Measurements from ENCODE around the gene TMTC1.
"Not testable (repeated sequence)": the region's sequence is repeated elsewhere in the genome, so short reads cannot be mapped to it uniquely, and the experiment has no call there.

Gene TMTC1

DNA sequence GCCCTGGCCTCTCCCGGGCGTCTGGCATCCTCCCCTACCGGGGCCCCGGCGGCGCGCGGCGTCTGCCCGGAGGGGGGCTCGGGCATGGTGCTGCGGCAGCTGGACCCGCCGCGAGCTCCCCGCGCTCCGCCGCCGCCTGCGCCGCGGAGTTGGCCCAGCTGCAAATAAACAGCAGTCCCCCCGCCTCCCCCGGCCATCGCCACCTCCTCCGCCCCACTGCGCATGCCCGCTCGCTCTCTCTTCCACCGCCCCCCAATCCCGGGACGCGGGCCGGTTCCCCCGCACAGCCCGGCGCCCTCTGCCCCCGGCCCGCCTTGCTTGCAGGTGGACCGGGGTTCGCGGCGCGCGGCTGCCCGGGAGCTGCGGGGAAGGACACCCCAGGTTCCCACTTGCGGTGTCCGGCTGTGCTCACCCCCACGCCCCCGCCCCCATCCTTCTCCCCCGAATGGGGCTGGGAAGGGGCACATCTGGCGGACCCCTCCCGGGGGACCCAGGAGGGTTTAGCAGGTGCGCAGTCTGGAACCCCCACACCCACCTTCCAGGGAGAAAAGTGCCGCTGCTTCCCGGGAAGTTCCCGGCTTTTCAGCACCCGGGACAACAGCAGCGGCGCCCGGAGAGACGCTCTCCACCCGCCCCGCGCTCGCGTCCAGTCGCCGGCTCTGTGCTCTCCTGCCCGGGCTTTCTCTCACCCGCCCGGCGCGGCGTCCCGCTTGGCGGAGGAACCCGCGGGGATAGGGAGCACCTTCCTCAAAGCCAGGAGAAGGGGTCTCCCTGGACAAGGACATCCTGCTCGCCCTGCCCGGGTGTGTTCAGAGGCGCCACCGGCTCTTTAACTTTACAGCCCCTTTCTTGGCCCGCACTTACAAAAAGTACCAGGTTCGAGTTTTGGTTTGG is at the start of gene TMTC1:
Gene TMTC1, minus strand, starts transcription at position 170 of the 894 bp plus-strand sequence. CDS start 191 bp downstream, outside the sequence.
- DNase-seq: no peak

DNA sequence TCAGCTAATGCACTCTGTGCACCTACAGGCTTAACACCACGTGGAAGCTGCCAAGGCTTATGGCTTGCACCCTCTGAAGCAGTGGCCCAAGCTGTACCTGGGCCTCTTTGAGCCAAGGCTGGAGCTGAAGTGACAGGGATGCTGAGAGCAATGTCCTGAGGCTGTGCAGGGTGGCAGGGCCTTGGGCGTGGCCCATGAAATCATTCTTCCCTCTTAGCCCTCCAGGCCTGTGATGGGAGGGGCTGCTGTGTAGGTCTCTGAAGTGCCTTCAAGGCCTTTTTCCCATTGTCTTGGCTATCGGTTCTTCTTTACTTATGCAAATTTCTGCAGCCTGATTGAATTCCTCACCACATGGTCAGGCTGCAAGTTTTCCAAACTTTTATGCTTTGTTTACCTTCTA is 47.4 kb upstream of the TMTC1 start:
- no peak for DNase-seq

DNA sequence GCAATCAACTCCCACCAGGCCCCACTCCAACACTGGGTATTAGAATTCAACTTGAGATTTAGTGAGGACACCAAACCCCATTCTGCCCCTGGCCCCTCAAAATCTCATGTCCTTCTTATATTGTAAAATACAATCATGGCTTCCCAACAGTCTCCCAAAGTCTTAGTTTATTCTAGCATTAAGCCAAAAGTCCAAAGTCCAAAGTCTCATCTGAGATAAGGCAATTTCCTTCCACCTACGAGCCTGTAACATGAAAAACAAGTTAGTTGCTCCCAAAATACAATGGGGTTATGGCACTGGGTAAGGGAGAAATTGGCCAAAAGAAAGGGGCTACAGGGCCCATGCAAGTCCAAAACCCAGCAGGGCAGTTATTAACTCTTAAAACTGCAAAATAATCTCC is 46.6 kb upstream of the TMTC1 start:
- DNase-seq: no peak

DNA sequence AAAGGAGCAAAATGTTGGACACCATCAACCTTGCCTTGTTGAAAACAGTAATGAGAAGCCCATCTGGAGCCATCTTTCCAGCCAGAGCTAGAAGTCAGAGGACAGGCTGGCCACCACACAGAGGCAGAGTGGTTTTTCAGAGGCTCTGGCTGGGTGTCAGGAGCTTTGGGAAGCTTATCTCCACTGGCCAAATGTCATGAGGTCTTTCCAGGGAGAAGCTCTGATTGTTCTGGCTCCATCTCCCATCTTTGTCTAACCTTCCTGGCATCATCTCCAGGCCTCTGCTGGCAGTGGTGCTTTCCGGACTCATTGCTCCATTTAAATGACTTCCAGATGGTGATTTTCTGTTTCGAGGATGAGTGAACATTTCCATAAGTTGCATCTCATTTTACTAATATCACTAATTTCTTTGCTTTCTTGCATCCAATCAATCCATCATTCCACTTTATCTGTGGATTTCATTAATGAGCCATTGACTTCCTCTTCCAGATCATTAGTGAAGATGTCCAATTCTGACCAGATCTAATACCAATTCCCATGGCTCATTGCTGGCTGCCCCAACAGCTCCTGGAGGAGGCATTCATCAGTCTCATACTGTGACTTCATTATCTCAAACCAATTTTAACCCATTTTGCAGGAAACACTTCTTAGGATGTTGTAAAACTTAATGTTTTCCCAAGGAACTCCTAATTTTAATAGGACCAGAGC is 35.3 kb upstream of the TMTC1 start:
- DNase-seq: no peak

DNA sequence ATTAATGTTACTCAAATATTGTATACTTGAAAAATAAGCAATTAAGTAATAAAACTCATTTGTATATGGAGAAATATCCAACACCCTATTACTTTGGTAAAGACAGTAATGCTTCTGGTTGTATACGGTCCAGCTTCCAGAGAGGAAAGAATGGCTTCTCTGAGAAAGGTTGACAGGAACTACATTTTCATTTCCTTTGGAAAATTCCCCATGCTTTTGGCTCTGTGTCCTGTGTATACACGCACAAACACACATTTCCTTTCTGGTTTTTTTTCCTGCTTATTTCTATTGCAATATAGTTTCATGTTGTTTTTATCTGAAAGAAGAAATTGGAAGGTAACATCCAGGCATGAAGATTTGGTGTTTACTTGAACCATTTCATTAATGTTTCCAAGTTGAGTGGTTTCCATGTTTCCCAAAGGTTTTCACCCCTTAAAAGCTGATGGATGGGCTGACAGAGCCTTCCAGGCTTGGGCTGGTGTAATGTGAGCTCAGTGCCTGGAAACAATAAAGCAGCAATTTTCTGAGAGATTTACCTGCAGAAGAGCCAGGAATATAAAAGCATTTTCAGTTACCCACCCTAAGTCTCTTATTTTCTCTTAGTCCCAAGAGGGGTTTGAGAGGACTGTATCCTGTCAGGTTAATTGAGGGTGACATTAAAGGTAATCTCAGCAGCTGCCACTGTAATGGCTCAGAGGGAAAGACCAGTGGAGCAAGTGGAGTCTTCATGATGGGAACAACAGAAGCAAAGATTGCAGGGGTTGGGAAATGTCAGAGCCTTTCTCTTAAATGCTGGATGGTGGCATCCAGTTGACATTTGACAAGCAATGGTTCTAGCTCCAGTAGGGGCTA is 33.4 kb upstream of the TMTC1 start:
- DNase-seq: no peak

DNA sequence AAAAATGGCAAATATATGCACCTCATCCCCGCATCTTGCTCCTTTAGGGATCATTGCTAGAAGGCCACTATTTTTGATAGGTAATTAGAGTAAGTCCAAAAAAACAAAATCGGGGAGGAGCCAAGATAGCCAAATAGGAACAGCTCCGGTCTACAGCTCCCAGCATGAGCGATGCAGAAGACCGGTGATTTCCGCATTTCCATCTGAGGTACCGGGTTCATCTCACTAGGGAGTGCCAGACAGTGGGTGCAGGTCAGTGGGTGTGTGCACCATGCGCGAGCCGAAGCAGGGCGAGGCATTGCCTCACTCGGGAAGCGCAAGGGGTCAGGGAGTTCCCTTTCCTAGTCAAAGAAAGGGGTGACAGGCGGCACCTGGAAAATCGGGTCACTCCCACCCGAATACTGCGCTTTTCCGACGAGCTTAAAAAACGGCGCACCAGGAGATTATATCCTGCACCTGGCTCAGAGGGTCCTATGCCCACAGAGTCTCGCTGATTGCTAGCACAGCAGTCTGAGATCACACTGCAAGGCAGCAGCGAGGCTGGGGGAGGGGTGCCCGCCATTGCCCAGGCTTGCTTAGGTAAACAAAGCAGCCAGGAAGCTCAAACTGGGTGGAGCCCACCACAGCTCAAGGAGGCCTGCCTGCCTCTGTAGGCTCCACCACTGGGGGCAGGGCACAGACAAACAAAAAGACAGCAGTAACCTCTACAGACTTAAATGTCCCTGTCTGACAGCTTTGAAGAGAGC is 26.0 kb upstream of the TMTC1 start:
- not testable (repeated sequence) for DNase-seq

DNA sequence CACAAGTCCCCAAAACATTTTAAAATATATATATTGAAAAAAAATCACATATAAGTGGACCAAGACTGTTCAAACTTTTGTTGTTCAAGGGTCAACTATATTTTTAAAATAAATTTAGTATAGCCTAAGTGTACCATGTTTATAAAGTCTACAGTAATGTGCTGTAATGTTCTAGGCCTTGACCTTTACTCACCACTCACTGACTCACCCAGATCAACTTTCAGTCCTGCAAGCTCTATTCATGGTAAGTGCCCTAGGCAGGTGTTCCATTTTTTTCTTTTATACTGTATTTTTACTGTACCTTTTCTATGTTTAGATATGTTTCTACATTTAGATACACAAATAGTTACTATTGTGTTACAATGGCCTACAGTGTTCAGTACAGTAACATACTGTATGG is 23.4 kb upstream of the TMTC1 start:
- DNase-seq: no peak

DNA sequence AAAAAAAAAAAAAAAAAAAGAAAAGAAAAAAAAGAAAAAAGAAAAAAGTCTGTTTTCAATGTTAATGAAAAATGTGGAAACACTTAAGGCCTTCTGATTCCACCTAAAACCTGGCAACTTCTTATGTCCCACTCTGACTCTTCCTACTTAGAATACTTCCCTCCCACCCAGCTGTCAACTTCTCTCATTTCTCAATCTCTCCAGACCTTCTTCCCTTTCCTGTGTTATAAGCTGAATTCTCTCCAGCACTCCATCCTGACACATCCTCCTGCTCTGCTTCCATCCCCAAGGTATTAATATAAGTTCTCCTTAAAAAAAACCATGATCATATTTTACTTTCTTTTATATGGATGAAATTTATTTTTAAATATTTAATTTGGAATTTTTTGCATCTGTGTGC is 20.3 kb upstream of the TMTC1 start:
- DNase-seq: no peak

DNA sequence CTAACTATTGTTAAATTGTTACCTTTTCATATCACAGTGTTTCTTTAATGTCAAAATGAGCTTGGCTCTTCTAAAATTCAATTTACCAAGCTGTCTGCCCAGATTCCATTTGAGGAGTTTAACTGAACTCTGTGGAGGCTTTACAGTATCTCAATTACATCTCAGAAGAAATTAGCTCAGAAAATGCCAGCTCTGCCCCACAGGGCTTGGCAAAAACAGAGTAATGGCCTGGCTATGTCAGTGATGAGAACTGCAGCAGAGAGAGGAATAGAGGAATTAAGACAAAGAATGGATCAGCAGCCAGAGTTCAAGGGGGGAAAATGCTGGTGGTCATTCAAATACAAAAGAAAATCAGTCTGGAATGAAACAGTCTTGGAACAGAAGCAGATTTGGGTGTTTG is 15.8 kb upstream of the TMTC1 start:
- DNase-seq: no peak

DNA sequence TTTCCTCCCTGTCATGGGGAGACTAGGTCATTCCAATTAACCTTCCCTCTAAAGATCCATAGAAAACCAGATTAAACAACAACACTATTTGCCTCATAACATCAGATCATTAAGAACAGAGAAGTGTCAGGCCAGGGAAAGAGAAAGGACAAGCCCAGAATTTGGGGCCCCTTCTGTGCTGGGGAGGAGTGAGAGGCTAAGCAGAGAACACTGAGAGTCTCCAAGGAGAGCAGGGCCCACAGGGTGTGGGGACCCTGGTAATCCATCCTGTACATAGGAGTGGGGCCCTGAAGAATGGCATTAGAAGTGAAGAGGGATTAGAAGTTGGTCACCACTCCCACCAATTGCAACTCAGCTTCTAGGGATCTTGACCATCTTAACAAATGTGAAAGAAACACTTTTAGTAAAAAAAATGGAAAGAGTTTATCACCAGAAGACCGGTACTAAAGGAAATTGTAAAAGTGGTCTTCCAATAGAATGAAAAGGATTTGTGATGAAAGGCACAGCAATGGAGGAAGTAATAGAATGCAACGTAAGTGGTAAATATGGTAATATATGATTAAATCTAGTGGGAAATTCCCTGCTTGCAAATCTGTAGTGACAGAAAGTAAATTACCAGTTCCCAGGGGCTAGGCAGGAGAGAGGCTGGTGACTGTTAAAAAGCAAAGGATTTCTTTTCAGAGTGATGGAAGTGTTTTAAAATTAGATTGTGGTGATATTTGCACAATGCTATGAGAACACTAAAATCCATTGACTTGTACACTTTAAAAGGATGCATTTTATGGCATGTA is 14.0 kb upstream of the TMTC1 start:
- no peak for DNase-seq

DNA sequence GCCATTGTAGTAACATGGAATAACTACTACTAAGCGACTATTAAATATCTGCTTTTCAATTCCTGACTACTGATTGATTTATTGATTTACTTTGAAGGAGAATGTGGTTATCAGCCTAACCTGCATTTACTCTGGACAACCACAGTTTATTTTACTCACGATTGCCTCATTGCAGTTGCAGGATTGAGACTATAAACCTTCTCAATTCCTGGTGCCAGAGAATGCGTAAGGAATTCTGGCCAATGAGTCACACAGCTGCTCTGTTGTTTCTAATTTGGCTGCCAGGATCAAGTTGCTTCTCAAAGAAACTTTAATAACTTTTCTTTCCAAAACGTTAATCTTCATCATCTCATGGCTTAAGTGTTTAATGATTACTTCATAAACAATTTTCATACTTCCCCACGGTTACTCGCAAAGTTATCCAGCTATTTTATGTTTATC is 13.1 kb upstream of the TMTC1 start:
- no peak for DNase-seq

DNA sequence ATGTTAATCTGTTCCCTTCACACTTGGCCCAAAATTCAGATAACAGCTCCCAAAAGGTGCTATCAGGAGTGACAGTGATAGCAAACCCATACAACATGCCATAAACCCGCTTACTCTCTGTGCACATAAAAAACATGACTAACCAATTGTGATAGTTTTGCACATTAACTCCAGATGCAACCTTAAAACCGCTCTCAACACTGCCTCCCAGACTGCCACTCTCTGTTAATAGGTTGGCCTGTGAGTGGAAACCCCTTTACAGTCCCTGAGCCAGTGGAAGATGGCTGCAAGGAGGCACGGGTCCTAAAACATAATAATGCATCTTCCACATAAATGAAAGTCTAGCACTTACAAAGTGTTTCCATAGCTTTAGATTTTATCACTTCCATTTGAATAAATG is 12.0 kb upstream of the TMTC1 start:
- DNase-seq: no peak

DNA sequence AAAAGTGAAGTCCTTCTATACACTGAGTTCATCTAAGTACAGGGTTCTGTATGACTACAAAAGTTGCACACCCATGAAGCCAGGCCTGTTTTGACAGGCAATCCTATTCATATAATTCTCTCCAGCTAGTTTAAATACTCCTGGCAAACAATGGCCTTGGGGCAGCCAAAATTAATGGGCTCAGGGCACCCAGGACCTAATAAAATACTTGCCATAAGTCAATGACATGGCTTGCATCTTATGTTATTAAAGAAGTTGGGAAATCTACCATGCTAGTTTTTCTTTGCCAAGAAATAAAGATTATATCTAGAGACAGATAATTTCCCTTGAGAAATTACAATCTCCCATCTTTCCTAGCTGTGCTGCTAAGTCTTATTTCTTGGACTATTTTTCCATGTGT is 11.1 kb upstream of the TMTC1 start:
- no peak for DNase-seq

DNA sequence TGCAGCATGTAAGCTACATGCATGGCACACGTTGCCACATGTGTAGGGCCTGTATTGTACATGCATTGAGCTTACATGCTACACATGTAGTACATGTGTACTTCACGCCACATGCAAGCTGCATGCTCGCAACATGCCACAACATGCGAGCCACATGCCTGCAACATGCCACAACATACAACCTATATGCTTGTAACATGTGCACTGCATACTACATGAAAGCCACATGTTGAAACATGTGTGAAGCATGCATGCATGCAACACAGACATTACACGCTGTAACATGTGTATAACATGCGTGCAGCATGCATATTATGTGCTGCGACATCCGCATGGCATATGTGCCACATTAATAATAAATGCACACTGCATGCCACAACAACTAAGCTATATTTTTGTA is 9.1 kb upstream of the TMTC1 start:
- DNase-seq: no peak

DNA sequence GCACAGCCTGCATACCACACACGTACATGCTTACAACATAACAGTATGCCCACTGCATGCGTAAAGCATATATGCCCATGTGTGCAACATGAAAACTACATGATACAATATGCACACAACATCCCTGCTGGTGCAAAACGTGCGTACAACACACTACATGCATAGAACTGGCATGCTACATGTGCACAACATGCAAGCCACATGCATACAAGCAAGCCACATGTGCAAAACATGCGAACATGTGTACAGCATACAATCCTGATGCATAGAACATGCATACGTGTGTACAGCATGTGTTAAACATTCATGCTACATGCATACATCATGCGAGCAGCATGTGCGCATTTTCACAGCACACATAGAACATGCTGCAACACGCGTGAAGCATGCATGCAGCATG is 8.4 kb upstream of the TMTC1 start:
- no peak for DNase-seq

DNA sequence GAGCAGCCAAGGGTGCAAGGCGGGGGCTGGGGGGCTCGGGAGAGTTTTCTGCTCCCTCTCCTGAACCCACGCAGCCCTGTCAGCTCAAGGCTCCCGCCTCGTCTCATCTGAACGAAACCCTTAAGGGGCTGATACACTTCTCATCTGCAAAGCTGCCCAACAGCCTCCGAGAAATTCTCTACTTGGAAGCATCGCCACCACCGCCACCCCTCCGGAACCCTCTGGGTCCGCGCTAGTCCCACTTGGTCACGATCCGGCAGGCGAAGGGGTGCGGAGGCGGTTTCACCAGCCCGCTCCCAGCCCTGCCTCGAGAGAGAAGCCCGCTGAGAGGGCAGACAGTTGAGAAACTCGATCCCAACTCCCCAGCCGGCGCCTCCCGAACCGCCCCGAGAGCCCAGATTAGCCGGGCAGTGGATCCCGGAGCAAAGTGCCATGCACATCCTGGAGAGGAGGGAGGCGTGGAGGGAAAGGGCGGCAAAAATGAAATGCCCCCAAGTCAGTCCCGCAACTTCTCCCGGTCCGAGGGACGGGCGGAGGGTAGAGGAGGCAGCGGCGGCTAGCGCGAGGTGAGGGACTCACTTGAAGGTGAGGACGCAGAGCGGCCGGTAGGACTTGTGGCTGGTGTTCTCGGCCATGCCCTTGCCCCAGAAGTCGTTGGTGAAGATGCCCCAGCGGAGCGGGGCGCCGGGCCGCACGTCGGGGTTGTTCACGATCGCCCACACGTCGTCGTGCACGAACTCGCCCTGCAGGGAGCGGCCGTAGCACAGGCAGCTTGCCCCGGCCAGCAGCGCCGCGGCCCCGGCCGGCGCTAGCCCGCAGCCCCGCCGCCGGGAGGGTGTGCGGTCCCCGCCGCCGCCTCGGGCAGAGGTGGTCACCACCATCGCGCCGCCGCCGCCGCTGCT is 620 bp downstream of the TMTC1 start:
- no peak for DNase-seq

DNA sequence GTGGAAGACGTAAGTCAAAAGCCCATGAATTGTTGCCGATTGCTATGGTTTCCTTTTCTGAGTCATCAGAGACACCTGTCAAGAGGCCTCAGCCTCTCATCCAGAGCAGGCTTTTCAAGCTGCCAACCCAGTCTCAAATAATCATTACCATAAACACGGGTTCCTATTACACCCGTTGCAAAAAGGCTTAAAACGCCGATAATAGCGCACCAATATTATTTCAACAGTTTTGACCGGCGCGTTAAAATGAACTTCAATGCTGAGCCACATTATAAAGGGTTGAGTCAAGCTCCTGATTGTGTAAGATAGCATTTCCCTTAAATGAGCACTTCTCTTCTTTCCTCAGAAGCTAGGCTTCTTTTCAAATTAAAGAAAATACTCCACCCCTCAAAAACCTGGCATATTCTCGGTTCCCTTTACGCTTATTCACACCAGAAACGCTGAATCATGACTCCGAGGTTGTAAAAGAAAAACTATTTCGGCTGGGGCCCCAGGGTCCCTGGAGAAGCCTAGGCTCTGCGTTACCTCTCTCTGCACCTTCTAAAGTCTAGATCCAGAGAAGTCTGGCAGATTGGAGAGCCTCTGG is 1.4 kb downstream of the TMTC1 start:
- no peak for DNase-seq

DNA sequence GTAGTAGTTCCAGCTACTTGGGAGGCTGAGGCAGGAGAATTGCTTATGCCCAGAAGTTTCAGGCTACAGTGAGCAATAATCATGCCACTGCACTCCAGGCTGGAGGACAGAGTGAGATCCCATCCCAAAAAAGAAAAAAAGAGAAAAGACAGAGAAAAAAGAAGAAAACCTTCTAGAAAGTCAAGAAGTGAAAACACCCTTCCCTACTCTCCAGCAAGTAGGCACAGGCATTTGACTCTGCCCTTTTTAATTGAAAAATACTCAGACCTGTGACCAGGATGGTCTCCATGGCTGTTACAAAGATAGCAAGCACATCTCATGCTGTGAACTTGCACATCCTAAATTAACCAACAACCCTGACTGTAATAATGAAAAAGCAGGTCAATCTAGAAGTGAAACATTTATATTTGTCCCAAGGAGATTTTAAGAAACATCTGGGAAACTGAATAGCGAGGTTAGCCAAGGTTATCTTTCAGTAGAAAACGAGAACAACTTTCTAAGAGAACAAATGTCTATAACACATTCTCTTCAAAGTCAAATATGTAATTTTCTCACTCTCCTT is 2.0 kb downstream of the TMTC1 start:
- DNase-seq: no peak

DNA sequence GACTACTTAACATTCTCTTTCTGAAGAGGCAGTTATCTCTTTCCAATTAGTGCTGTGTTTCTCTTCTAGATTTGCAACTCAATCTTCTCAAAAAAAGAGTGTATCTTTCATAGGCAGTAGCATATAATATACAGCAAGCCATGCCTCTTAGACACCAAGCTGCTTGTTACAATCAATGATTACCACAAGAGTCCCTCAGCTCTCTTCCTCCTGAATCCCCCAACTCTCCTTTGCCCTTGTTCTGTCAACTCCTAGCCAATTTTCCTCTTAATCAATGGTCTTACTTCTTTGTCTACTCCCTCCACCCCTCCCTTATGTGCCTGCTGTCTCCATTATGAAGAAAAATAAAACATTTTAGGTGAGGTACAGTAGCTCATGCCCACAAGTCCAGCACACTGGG is 2.6 kb downstream of the TMTC1 start:
- no peak for DNase-seq

DNA sequence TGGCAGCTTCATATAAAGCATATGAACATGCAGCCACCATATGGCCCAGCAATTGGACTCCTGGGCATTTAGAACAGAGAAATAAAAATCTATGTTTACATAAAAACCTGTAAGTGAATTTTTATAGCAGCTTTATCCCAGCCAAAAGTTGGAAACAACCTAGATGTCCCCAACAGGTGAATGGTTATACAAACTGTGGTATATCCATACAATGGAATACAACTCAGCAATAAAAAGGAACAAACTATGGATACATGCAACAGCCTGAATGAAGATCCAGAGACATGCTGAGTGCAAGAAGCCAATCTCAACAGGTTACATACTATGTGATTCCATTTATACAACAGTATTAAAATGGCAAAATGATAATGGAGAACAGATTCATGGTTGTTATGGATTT is 3.7 kb downstream of the TMTC1 start:
- no peak for DNase-seq
